Small intestine (tissue), 7 donors: ENCODE results near the gene DGKQ. TPM values are rescaled to one million over a fixed set of nuclear protein-coding genes. Genes with fewer than 3 reads are reported as not detected.

Experiments used
- DNase-seq, 2 donors: peaks; one replicate each; pipeline versions ENCODE4 v3.0.0 to v3.0.0-alpha.2; 2013
- FAIRE-seq: peaks from 2 replicates; lab custom pipeline; 2012; peaks lifted over from hg19 to GRCh38; lab: Jason Lieb, UNC
- H3K27ac ChIP-seq, 3 donors: one replicate each; pipeline ENCODE4 v1.5.1; 2013; ENCODE audit warnings: low read length in 2 of 3, mild to moderate bottlenecking in 2 of 3, control low read depth in 1 of 3, inconsistent platforms in 1 of 3, low read depth in 1 of 3, moderate library complexity in 1 of 3
- H3K27me3 ChIP-seq, 3 donors: one replicate each; pipeline ENCODE4 v1.6.1; 2013; ENCODE audit warnings: low read length in 3 of 3, inconsistent platforms in 1 of 3; ENCODE audit not compliant: control insufficient read depth in 3 of 3, insufficient read depth in 3 of 3
- H3K36me3 ChIP-seq, 3 donors: one replicate each; pipeline ENCODE4 v1.6.1; 2013; ENCODE audit warnings: low read length in 3 of 3, inconsistent platforms in 1 of 3, low read depth in 1 of 3, mild to moderate bottlenecking in 1 of 3, moderate library complexity in 1 of 3; ENCODE audit not compliant: control insufficient read depth in 3 of 3, insufficient read depth in 2 of 3
- H3K4me1 ChIP-seq, 3 donors: one replicate each; pipeline ENCODE4 v1.6.1; 2013; ENCODE audit warnings: low read length in 2 of 3, inconsistent platforms in 1 of 3, low read depth in 1 of 3, mild to moderate bottlenecking in 1 of 3, moderate library complexity in 1 of 3; ENCODE audit not compliant: control insufficient read depth in 3 of 3, insufficient read depth in 2 of 3
- H3K4me3 ChIP-seq, 3 donors: one replicate each; pipeline ENCODE4 v1.5.1; 2013; ENCODE audit warnings: low read length in 3 of 3, control low read depth in 1 of 3, inconsistent platforms in 1 of 3, low read depth in 1 of 3, mild to moderate bottlenecking in 1 of 3, moderate library complexity in 1 of 3
- H3K9me3 ChIP-seq, 2 donors: one replicate each; pipeline ENCODE4 v1.6.1; 2013; ENCODE audit warnings: low read depth in 1 of 2, low read length in 1 of 2; ENCODE audit not compliant: control insufficient read depth in 2 of 2, insufficient read depth in 1 of 2
- WGBS, 3 donors: extraction: QIAGEN DNeasy Blood & Tissue Kit; methylation state at CpG; one replicate each; pipeline ENCODE4 v1.1.7; 2013; 5-methylcytosine and 5-hydroxymethylcytosine counted together
- polyA plus RNA-seq, 4 donors: library from polyadenylated mRNA; stranded (reverse) in 3 of 4; unstranded in 1 of 4; fragments of 200-250 nt in 3 of 4; fragments of 120-200 nt in 1 of 4; gene quantifications; one replicate each; pipeline versions ENCODE4 v1.2.1 to v1.2.3, GENCODE V29; 2013
- donor health status: healthy with polysubstance abuse.
- donor health status: control.
- donor health status: control.
- donor health status: Bipolar disorder and iron deficiency.
- donor health status: healthy.

DGKQ gene
- polyA plus RNA-seq, 4 donors = 18.9 to 42.3 (median 26.8) TPM

DNA sequence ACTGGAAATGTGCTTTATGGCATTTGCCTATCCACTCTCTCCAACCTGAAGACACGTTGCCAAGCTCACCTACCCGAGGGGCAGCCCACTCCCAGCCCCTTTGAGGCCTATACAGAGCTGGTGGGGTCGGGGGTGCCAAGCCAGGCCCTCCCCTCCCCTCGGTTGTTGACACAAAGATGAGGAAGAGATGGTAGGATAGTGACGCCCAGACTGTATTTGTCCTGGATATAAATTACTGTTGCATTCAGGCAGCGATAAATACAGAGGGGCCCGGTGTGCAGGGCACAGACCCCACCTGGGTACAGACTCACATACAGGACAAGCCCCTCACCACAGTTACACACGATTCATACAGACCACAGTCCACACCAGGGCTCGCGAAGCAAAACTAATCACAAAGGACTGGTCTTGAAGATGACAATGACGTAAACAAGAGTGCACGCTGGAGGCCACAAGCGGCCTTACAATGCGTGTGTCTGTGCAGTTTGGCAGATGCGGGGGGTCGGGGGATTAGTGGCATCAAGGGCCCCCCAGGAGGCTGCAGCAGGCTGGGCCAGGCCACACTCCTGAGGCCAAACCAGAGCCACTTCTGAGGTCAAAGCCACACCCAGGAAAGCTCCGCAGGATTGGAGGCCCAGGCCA is 14.6 kb downstream of the DGKQ start:
- FAIRE-seq (no peak), DNase-seq (no peak)
- Histone ChIP-seq H3K4me1 (no peaks in the 10 kb centered on the region), H3K36me3 (peaks cover 5 to 81% (median 19%) of the 10 kb centered on the region in 3 donors), H3K9me3 (no peaks in the 10 kb centered on the region), H3K4me3 (no peak overlapping the region), H3K27me3 (no peaks in the 10 kb centered on the region), H3K27ac (no peak overlapping the region)
- 77 to 81% (median 78%) methylated on average over 17 of the region's 17 CpGs for WGBS, 3 donors

GRCh38 chr4:958314-958665 is 15.1 kb downstream of the DGKQ start:
- H3K4me3 ChIP-seq = no peak overlapping the region
- DNase-seq (no peak), FAIRE-seq (no peak)
- H3K27me3 ChIP-seq = no peaks in the 10 kb centered on the region
- H3K9me3 ChIP-seq = no peaks in the 10 kb centered on the region
- 89 to 91% (median 90%) methylated on average over 12 to 17 of the region's 17 CpGs for WGBS, 3 donors
- no peak overlapping the region for H3K27ac ChIP-seq
- H3K4me1 ChIP-seq = no peaks in the 10 kb centered on the region
- H3K36me3 ChIP-seq = peaks cover 5 to 79% (median 19%) of the 10 kb centered on the region in 3 donors

DNA sequence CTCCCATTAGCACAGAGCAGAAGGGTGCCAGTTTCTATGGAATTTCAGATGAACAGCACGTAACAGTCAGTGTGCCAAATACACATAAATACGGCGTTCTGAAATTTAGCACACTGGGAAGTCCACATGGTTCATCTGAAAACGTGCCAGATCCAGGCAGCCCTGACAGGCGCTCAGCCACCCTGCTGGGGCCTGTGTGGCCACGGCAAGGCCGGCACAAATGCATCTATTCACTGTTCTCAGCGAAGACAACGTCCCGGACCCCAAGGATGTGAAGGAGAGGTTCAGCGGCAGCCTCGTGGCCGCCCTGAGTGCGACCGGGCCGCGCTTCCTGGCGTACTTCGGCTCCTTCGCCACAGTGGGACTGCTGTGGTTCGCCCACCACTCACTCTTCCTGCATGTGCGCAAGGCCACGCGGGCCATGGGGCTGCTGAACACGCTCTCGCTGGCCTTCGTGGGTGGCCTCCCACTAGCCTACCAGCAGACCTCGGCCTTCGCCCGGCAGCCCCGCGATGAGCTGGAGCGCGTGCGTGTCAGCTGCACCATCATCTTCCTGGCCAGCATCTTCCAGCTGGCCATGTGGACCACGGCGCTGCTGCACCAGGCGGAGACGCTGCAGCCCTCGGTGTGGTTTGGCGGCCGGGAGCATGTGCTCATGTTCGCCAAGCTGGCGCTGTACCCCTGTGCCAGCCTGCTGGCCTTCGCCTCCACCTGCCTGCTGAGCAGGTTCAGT is 15.6 kb downstream of the DGKQ start:
- WGBS, 3 donors = 94 to 95% (median 94%) methylated on average over 44 to 45 of the region's 45 CpGs
- Histone ChIP-seq H3K27me3 (no peaks in the 10 kb centered on the region), H3K27ac (no peak overlapping the region), H3K4me1 (no peaks in the 10 kb centered on the region), H3K36me3 (peaks cover 5 to 79% (median 19%) of the 10 kb centered on the region in 3 donors), H3K4me3 (no peak overlapping the region), H3K9me3 (no peaks in the 10 kb centered on the region)
- DNase-seq (no peak), FAIRE-seq (no peak)

- FAIRE-seq (no peak), DNase-seq (no peak)
- H3K4me1 ChIP-seq = no peaks in the 10 kb centered on the region
- H3K27me3 ChIP-seq = no peaks in the 10 kb centered on the region
- H3K27ac ChIP-seq = no peak overlapping the region
- 78 to 80% (median 79%) methylated on average over 8 of the region's 8 CpGs for WGBS, 3 donors
- no peaks in the 10 kb centered on the region for H3K9me3 ChIP-seq
- H3K4me3 ChIP-seq = no peak overlapping the region
- peaks cover 5 to 76% (median 16%) of the 10 kb centered on the region in 3 donors for H3K36me3 ChIP-seq
These were observed 16.2 kb downstream of the DGKQ start for GRCh38 chr4:957231-957580.

- Histone ChIP-seq H3K4me1 (no peaks in the 10 kb centered on the region), H3K9me3 (no peaks in the 10 kb centered on the region), H3K27me3 (no peaks in the 10 kb centered on the region), H3K4me3 (no peak overlapping the region), H3K27ac (no peak overlapping the region), H3K36me3 (peaks cover 3 to 74% (median 10%) of the 10 kb centered on the region in 3 donors)
- FAIRE-seq (no peak), DNase-seq (no peak)
- 80 to 84% (median 82%) methylated on average over 14 of the region's 14 CpGs for WGBS, 3 donors
These were observed 16.7 kb downstream of the DGKQ start for GRCh38 chr4:956531-957230.

GRCh38 chr4:955931-956381 is 17.4 kb downstream of the DGKQ start:
- WGBS, 3 donors = 74 to 91% (median 82%) methylated on average over 9 to 12 of the region's 12 CpGs

GRCh38 chr4:955161-955921 is 18.0 kb downstream of the DGKQ start:
- FAIRE-seq (no peak), DNase-seq (no peak)
- Histone ChIP-seq H3K9me3 (no peaks in the 10 kb centered on the region), H3K27me3 (no peaks in the 10 kb centered on the region), H3K27ac (no peak overlapping the region), H3K36me3 (peaks cover 3 to 66% (median 7%) of the 10 kb centered on the region in 3 donors), H3K4me3 (no peak overlapping the region), H3K4me1 (no peaks in the 10 kb centered on the region)
- 92 to 95% (median 93%) methylated on average over 31 to 33 of the region's 33 CpGs for WGBS, 3 donors

More at GRCh38 chr4:955931-956381, 17.4 kb downstream of the DGKQ start:
- no peaks in the 10 kb centered on the region for H3K4me1 ChIP-seq
- DNase-seq (no peak), FAIRE-seq (no peak)
- no peaks in the 10 kb centered on the region for H3K27me3 ChIP-seq
- H3K9me3 ChIP-seq = no peaks in the 10 kb centered on the region
- H3K36me3 ChIP-seq = peaks cover 3 to 73% (median 7%) of the 10 kb centered on the region in 3 donors
- no peak overlapping the region for H3K27ac ChIP-seq
- H3K4me3 ChIP-seq = no peak overlapping the region
